BJ (cell line): ENCODE results near the gene CERS1. TPM values are rescaled to one million over a fixed set of nuclear protein-coding genes. Genes with fewer than 3 reads are reported as not detected.

Experiments
- polyA plus RNA-seq: library from polyadenylated mRNA; depleted of rRNA; stranded (reverse); fragments of >200 nt; gene quantifications from 2 replicates; pipeline ENCODE4 v1.2.3, GENCODE V29; 2011; rRNA removed

The CERS1 gene
- polyA plus RNA-seq, 1 experiment = 0.83 TPM

Other genes starting within 250 kb of the CERS1 start
- gene CRTC1, start 212.5 kb downstream of the CERS1 start, polyA plus RNA-seq = 0.97 and 1.5 TPM in 2 replicates
- gene COMP, start 104.9 kb downstream of the CERS1 start, polyA plus RNA-seq = 8.6 and 9.2 TPM in 2 replicates
- gene UPF1, start 64.2 kb downstream of the CERS1 start, polyA plus RNA-seq = 15.4 and 24.1 TPM in 2 replicates
- 161 and 309 TPM in 2 replicates for gene COPE, start 23.2 kb upstream of the CERS1 start, polyA plus RNA-seq
- 45.0 and 70.0 TPM in 2 replicates for gene DDX49, start 23.6 kb upstream of the CERS1 start, polyA plus RNA-seq
- 44.7 and 55.3 TPM in 2 replicates for gene HOMER3, start 45.1 kb upstream of the CERS1 start, polyA plus RNA-seq
- 33.0 and 37.4 TPM in 2 replicates for gene SUGP2, start 137.4 kb upstream of the CERS1 start, polyA plus RNA-seq
- 20.7 and 31.5 TPM in 2 replicates for gene ARMC6, start 137.4 kb upstream of the CERS1 start, polyA plus RNA-seq
- 3.8 and 5.8 TPM in 2 replicates for gene SLC25A42, start 167.8 kb upstream of the CERS1 start, polyA plus RNA-seq
- 23.6 and 40.1 TPM in 2 replicates for gene TMEM161A, start 242.3 kb upstream of the CERS1 start, polyA plus RNA-seq